ENCODE results near the gene CDH18.

DNA sequence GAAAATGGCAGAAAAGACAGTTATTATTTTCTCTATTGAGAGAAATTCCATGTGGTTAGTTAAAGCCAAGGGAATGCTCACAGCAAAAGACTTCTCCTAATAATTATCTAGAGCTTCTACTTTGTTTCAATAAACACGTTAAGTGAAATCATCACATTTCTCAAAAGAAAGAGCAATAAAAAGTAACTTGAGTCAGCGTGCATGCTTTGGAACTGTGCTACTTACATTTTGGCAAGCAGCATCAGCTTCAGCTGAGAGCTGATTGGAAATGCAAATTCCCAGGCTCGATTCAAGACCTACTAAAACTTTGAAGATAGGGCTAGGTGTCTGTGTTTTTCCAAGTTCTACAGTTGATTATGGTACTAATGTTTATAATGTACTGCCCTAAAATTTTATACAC is 132.1 kb downstream of the CDH18 start:
- no peak for TF ChIP-seq CTCF (IDR thresholded peaks at IDR 0.05)
- no peak for TF ChIP-seq POLR2A (IDR thresholded peaks at IDR 0.05)

Measured in uterus (tissue), 2 donors.